Measurements from ENCODE around the gene JPT2.

The JPT2 gene

DNA sequence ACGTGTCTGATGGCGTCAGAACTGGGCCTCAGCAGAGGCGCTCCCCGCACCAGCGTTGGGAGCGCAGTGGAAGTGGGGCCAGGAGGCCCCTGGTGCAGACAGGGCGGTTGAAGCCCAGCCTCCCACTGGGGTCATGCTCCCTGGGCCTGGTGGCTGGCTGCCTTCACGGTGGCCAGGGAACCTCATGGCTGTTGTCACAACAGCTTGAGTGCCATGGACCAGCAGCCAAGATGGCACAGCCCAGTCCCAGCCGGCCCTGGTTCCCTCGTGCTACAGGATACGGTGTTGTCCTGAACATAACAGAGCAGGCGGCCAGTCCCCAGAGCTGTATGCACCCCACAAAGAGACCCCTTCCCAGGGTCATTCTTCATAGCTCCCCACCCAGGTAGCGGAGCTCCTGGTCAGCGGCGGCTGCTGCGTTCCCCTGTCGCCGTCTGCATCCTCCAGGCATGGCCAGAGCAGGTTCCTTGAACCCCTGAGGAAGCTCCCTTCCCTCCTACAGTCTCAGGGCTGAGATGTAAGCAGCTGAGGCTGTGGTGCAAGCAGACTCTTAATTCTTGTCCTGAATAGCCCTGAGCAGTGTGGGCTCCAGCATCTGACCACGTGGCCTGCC is 63.6 kb downstream of the JPT2 start:
- Histone ChIP-seq H3K27ac (ENCODE audit: low read length) (no peak overlapping the region), H3K4me1 (ENCODE audit: control insufficient read depth in 1 of 2, insufficient read depth in 2 of 2, low read length in 2 of 2) (no peaks in the 10 kb centered on the region), H3K27me3 (ENCODE audit: low read depth, low read length) (no peaks in the 10 kb centered on the region), H3K36me3 (ENCODE audit: control insufficient read depth in 1 of 2, insufficient read depth in 2 of 2, low read length in 2 of 2) (peaks cover 9 to 57% of the 10 kb centered on the region in 2 donors), H3K9me3 (ENCODE audit: control insufficient read depth in 1 of 2, low read length in 2 of 2) (no peaks in the 10 kb centered on the region), H3K4me3 (ENCODE audit: low read depth in 1 of 2, low read length in 2 of 2) (no peak overlapping the region)

DNA sequence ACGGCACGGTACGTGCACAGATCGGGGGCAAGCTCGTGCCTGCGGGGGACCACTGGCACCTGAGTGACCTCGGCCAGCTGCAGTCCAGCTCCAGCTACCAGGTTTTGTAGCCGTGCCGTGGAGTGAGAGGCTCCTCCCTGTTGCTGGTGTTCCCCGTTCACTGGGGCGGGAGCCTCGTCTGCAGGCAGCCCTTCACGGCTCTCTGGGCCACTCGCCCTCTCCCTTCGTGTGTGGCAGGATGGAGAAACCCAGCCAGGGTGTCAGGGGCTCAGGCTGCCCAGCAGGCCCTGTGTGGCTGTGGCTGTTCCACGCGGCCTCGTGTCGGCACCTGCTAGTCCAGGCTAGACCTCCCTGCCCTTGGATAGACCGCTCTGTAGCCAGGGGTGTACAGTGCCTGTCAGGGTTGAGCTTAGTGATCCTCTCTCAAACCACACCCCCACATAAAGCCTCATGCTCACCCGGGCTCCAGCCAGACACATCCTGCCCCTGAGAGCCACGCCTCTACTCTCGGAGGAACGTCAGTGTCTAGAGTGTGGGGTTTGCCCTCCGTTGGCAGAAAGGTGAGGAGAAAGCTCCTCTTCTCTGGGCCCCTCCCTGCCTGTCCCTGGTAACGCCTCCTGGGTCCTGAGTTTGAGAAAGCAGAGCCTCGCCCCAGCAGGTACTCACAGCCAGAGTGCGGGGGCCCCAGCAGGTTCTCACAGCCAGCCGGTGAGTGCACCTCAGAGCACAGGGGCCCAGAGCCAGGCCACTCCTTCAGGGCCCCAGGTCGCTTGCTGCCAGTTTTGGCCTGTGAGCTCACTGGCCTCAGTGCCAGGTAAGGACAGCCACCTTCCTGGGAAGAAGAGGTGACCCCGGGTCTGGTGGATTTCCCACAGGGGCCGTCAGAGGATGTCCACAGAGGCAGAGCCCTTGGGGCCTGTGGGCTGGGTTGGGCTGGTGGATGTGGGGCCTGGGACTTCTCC is 65.6 kb downstream of the JPT2 start:
- no peaks in the 10 kb centered on the region for H3K9me3 ChIP-seq (ENCODE audit: control insufficient read depth in 1 of 2, low read length in 2 of 2)
- H3K4me1 ChIP-seq (ENCODE audit: control insufficient read depth in 1 of 2, insufficient read depth in 2 of 2, low read length in 2 of 2) = no peaks in the 10 kb centered on the region
- no peaks in the 10 kb centered on the region for H3K27me3 ChIP-seq (ENCODE audit: low read depth, low read length)
- no peak overlapping the region for H3K4me3 ChIP-seq (ENCODE audit: low read depth in 1 of 2, low read length in 2 of 2)
- peaks cover 18 to 77% of the 10 kb centered on the region in 2 donors for H3K36me3 ChIP-seq (ENCODE audit: control insufficient read depth in 1 of 2, insufficient read depth in 2 of 2, low read length in 2 of 2)
- no peak overlapping the region for H3K27ac ChIP-seq (ENCODE audit: low read length)

DNA sequence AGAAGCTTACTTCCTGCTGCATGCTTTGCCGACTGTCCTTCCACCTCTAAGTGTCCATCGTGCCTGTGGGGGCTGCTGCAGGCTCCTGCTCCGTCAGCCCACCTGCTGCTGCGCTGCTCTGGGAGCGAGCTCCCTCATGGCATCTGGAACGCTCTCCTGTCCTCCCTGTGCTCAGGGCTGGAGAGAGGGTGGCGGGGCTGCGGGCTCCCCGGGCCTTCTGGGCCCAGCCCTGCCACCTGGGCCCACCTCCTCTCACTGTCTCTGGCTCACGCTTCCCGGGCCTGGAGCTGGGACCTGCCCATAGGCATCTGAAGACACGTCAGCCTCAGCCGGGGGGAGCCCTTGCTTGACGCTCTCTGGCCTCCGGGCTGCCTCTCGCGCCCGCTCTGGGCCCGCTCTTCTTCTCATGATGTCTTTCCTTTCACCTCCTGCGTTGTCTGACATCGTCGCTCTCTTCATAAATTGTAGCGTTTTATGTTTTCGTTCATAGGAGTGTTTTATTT is 66.3 kb downstream of the JPT2 start:
- peaks cover 22 to 84% of the 10 kb centered on the region in 2 donors for H3K36me3 ChIP-seq (ENCODE audit: control insufficient read depth in 1 of 2, insufficient read depth in 2 of 2, low read length in 2 of 2)
- H3K4me3 ChIP-seq (ENCODE audit: low read depth in 1 of 2, low read length in 2 of 2) = no peak overlapping the region
- H3K4me1 ChIP-seq (ENCODE audit: control insufficient read depth in 1 of 2, insufficient read depth in 2 of 2, low read length in 2 of 2) = no peaks in the 10 kb centered on the region
- no peaks in the 10 kb centered on the region for H3K27me3 ChIP-seq (ENCODE audit: low read depth, low read length)
- H3K27ac ChIP-seq (ENCODE audit: low read length) = no peak overlapping the region
- no peaks in the 10 kb centered on the region for H3K9me3 ChIP-seq (ENCODE audit: control insufficient read depth in 1 of 2, low read length in 2 of 2)

DNA sequence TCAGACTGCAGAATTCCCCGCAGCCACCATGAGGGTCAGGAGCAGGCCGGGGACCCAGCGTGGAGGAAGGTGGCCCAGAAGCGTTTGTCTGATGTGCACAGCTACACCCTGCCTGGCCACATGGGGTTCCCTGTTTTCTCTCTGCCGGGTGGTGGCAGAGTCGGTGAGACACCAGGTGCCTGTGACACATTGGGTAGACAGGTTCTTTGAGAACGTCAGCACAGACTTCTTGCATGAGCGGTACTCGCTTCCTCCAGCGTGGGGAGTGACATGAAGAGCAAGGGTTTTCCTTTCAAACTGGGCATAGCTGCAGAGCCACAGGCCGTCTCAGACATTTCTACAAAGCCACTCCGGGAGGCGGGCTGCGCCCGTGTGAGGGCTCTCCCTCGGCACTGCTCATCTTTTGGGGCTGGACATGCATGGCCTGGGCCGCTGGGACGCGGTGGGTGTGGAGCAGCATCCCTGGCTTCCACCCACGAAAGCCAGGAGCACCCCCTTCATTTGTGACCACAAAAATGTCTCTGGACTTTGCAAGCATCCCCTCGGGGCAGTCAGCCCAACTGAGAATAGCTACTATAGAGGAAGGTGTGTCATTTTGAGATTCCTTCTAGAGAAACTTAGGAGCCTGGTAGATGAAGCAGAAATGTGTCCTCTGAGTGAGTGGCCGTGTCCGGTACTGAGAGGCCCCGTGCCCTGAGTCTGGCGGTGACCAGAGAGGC is 67.3 kb downstream of the JPT2 start:
- Histone ChIP-seq H3K9me3 (ENCODE audit: control insufficient read depth in 1 of 2, low read length in 2 of 2) (no peaks in the 10 kb centered on the region), H3K36me3 (ENCODE audit: control insufficient read depth in 1 of 2, insufficient read depth in 2 of 2, low read length in 2 of 2) (peaks cover 22 to 88% of the 10 kb centered on the region in 2 donors)

DNA sequence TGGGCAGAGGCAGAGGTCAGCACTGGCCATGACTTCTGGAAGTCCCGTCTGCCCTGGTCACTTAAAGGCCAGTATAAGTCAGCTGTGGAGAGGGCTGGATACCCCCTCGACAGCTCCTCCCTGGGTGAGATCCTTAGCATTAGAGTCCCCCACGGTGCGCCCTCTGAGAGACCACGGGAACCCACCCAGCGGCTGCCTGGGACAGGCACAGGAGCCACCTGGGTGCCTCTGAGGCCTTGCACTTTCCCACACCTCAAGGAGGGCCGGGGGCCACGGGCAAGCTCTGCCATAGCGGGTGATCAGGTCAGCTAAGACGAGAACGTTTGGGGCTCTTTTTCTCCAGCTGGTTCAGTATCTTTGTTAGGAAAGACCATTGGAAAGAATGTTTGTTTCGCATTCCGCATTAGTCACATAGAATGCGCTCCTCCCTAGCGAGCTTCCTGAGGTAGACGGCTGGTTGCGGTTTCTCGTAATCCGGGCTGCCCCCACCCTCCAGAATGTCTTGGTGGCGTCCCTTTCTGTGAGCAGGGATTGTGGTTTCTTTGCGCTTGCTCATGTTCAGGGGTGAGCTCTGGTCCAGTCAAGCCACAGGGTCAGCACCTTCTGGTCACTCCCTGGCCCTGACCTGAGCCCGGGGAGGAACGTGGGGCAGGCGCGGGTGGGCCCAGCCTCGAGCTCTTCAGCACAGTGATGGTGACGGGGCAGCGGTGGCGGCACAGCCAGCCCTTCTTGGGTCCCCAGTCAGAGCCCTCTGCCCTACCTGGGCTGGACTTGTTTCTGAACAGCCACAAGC is 68.0 kb downstream of the JPT2 start:
- Histone ChIP-seq H3K27me3 (ENCODE audit: low read depth, low read length) (no peaks in the 10 kb centered on the region), H3K4me1 (ENCODE audit: control insufficient read depth in 1 of 2, insufficient read depth in 2 of 2, low read length in 2 of 2) (no peaks in the 10 kb centered on the region), H3K27ac (ENCODE audit: low read length) (no peak overlapping the region), H3K4me3 (ENCODE audit: low read depth in 1 of 2, low read length in 2 of 2) (no peak overlapping the region), H3K9me3 (ENCODE audit: control insufficient read depth in 1 of 2, low read length in 2 of 2) (no peaks in the 10 kb centered on the region), H3K36me3 (ENCODE audit: control insufficient read depth in 1 of 2, insufficient read depth in 2 of 2, low read length in 2 of 2) (peaks cover 15 to 80% of the 10 kb centered on the region in 2 donors)

More for the DNA sequence above, 67.3 kb downstream of the JPT2 start:
- no peaks in the 10 kb centered on the region for H3K27me3 ChIP-seq (ENCODE audit: low read depth, low read length)
- no peak overlapping the region for H3K4me3 ChIP-seq (ENCODE audit: low read depth in 1 of 2, low read length in 2 of 2)
- no peak overlapping the region for H3K27ac ChIP-seq (ENCODE audit: low read length)
- H3K4me1 ChIP-seq (ENCODE audit: control insufficient read depth in 1 of 2, insufficient read depth in 2 of 2, low read length in 2 of 2) = no peaks in the 10 kb centered on the region

DNA sequence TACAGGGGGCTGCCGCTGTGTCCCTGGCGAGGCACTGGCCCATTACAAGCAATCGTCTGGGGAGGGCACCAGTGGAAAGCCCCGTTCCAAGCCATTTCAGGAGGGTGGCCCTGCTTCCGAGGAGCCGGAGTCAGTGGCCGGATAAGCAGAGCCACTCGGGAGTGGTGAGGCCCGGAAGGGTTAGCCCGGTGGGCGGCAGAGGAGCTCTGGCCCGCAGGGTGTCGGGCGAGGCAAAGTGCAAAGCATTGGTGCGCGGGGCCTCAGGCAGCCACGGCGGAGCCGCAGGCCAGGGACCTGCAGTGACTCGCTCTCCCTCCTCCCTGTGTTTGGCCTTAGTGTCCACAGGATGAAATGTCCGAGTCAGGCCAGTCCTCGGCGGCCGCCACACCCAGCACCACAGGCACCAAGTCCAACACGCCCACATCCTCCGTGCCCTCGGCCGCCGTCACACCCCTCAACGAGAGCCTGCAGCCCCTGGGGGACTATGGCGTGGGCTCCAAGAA is 68.7 kb downstream of the JPT2 start:
- Histone ChIP-seq H3K27ac (ENCODE audit: low read length) (no peak overlapping the region), H3K4me3 (ENCODE audit: low read depth in 1 of 2, low read length in 2 of 2) (no peak overlapping the region), H3K4me1 (ENCODE audit: control insufficient read depth in 1 of 2, insufficient read depth in 2 of 2, low read length in 2 of 2) (no peaks in the 10 kb centered on the region), H3K27me3 (ENCODE audit: low read depth, low read length) (no peaks in the 10 kb centered on the region), H3K36me3 (ENCODE audit: control insufficient read depth in 1 of 2, insufficient read depth in 2 of 2, low read length in 2 of 2) (peaks cover 17 to 78% of the 10 kb centered on the region in 2 donors), H3K9me3 (ENCODE audit: control insufficient read depth in 1 of 2, low read length in 2 of 2) (no peaks in the 10 kb centered on the region)

DNA sequence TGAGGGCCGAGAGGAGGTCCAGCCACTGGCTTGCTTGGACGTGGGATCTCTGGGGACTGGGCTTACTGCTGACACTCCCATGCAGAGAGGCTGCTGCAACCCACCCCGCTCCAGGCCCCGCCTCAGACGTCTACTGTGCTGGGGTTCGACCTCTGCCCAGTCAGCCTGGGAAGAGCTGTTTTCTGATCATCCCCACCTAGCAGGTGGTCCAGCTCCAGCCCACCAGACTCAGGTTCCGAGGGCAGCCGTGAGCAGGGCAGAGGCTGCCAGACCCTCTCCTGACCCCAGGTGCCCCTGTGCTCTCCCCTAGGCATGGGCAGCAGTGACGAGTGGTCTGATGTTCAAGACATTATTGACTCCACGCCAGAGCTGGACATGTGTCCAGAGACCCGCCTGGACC is 69.9 kb downstream of the JPT2 start:
- Histone ChIP-seq H3K9me3 (ENCODE audit: control insufficient read depth in 1 of 2, low read length in 2 of 2) (no peaks in the 10 kb centered on the region), H3K4me1 (ENCODE audit: control insufficient read depth in 1 of 2, insufficient read depth in 2 of 2, low read length in 2 of 2) (no peaks in the 10 kb centered on the region), H3K4me3 (ENCODE audit: low read depth in 1 of 2, low read length in 2 of 2) (no peak overlapping the region), H3K27ac (ENCODE audit: low read length) (no peak overlapping the region), H3K36me3 (ENCODE audit: control insufficient read depth in 1 of 2, insufficient read depth in 2 of 2, low read length in 2 of 2) (peaks cover 26 to 76% of the 10 kb centered on the region in 2 donors), H3K27me3 (ENCODE audit: low read depth, low read length) (no peaks in the 10 kb centered on the region)

DNA sequence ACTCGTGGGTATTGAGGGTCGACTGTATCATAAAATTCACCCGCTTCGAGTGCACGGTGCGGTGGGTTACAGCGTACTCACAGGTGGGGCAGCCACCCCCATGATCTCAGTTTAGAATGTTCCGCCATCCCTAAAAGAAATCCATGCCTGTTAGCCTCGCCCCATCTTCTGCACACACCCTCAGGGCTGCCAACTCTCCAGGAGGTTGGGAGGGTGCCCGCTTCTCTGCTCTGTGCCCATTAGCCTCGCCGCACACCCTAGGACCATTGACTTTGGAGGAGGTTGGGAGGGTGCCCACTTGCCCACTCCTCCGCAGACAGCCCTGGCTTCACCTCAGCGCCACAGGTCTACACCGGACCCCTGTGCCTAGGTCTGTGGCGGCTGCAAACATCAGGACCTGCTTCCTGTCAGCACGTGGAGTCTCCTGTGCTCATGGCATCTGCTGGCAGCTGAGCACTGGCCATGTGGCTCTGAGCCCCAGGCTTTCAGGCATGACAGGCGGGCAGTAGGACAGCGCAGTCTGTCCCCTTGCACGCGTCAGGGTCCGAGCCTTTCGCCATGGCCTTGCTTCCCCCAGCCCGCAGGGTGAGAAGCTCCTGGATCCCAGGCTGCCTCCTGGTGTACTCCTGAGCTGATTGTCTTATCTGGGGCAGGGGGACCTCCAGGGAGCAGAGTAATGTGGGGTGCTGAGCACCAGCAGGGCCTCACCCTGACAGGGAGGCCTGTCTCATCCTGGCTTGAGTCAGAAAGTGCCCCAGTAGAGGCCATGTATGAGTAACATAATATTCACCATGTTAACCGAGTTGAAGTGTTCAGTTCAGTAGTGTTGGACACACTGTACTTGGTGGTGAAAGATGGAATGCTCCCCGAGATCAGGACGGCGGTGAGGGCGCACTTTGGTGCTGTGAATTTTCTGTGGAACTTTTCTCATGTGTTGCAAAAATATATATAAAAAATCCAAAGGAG is 71.4 kb downstream of the JPT2 start:
- no peak overlapping the region for H3K4me3 ChIP-seq (ENCODE audit: low read depth in 1 of 2, low read length in 2 of 2)
- H3K27me3 ChIP-seq (ENCODE audit: low read depth, low read length) = no peaks in the 10 kb centered on the region
- no peaks in the 10 kb centered on the region for H3K4me1 ChIP-seq (ENCODE audit: control insufficient read depth in 1 of 2, insufficient read depth in 2 of 2, low read length in 2 of 2)
- no peaks in the 10 kb centered on the region for H3K9me3 ChIP-seq (ENCODE audit: control insufficient read depth in 1 of 2, low read length in 2 of 2)
- no peak overlapping the region for H3K27ac ChIP-seq (ENCODE audit: low read length)
- peaks cover 26 to 62% of the 10 kb centered on the region in 2 donors for H3K36me3 ChIP-seq (ENCODE audit: control insufficient read depth in 1 of 2, insufficient read depth in 2 of 2, low read length in 2 of 2)

Measured in muscle layer of duodenum (tissue), 2 donors.